Endothelial cell of umbilical vein (primary cell): ENCODE results near the gene HDHD2. TPM values are rescaled to one million over a fixed set of nuclear protein-coding genes. Genes with fewer than 3 reads are reported as not detected.

Experiments
- BruUV-seq: library from RNA; stranded (reverse); fragments of 400-500 nt; replicated peaks from 2 replicates; lab custom pipeline; 2021; lab: Mats Ljungman, UMichigan
- CTCF ChIA-PET: fragments of 300-600, 350-600 bp; sonication (Branson Sonifier 250); formaldehyde crosslinking; loops from one replicate; lab custom pipeline; 2021; ENCODE audit warnings: antibody characterized with exemption, inconsistent platforms; lab: Charles Lee
- POLR2A ChIA-PET: fragments of 300-600, 350-600 bp; sonication (Branson Sonifier 250); formaldehyde crosslinking; loops from one replicate; lab custom pipeline; 2021; ENCODE audit warnings: antibody characterized with exemption, inconsistent platforms; lab: Charles Lee
- DNase-seq: peaks from one replicate; pipeline ENCODE4 v3.0.0-alpha.2; 2011; ENCODE audit warnings: low read depth, low spot score
- FAIRE-seq: peaks from 2 replicates; lab custom pipeline; 2011; peaks lifted over from hg19 to GRCh38; lab: Jason Lieb, UNC
- H2AFZ ChIP-seq: 2 replicates; pipeline ENCODE4 v1.6.0; 2012; ENCODE audit warnings: low read depth, low read length, control low read depth, inconsistent platforms
- H3K27ac ChIP-seq: 2 replicates; pipeline ENCODE4 v1.5.1; 2011; ENCODE audit warnings: low read depth, mild to moderate bottlenecking, control low read depth, low read length, moderate library complexity; ENCODE audit not compliant: insufficient read depth
- H3K27me3 ChIP-seq, 2 experiments: 2 replicates each; pipeline versions ENCODE4 v1.6.0 to v1.6.1; 2011; ENCODE audit warnings: low read length in 2 of 2, mixed read lengths in 1 of 2; ENCODE audit not compliant: control insufficient read depth in 2 of 2, insufficient read depth in 2 of 2
- H3K36me3 ChIP-seq, 2 experiments: 2 replicates in 1 of 2; 3 replicates in 1 of 2; pipeline ENCODE4 v1.5.1; 2011; ENCODE audit warnings: low read length in 2 of 2, mild to moderate bottlenecking in 1 of 2, moderate library complexity in 1 of 2; ENCODE audit not compliant: control insufficient read depth in 2 of 2, insufficient read depth in 2 of 2; ENCODE audit errors: extremely low read depth in 1 of 2
- H3K4me1 ChIP-seq: 3 replicates; pipeline ENCODE4 v1.5.1; 2011; ENCODE audit warnings: mild to moderate bottlenecking, low read length; ENCODE audit not compliant: control insufficient read depth, insufficient read depth; ENCODE audit errors: extremely low read depth
- H3K4me2 ChIP-seq: 2 replicates; pipeline ENCODE4 v1.6.1; 2011; ENCODE audit warnings: low read length, control low read depth, mixed read lengths; ENCODE audit not compliant: insufficient read depth
- H3K4me3 ChIP-seq, 3 experiments: fragments of 200-600 bp in 1 of 3; sonication (generic), shearing (Covaris generic) in 1 of 3; replicated peaks in 1 of 3; 2 replicates each; pipeline ENCODE4 v1.5.1; 2011 to 2016; ENCODE audit warnings: control low read depth in 3 of 3, low read length in 3 of 3, mild to moderate bottlenecking in 2 of 3, inconsistent platforms in 1 of 3, low read depth in 1 of 3, moderate library complexity in 1 of 3; ENCODE audit not compliant: insufficient read depth in 1 of 3
- H3K79me2 ChIP-seq: 2 replicates; pipeline ENCODE4 v1.6.0; 2012; ENCODE audit warnings: low read length, inconsistent platforms; ENCODE audit not compliant: control insufficient read depth, insufficient read depth
- H3K9ac ChIP-seq: replicated peaks from 2 replicates; pipeline ENCODE3; 2011; ENCODE audit warnings: low read length, control low read depth; ENCODE audit not compliant: insufficient read depth; ENCODE audit errors: extremely low read depth
- H3K9me1 ChIP-seq: replicated peaks from 3 replicates; pipeline ENCODE4 v1.6.0; 2011; ENCODE audit warnings: mild to moderate bottlenecking, low read length; ENCODE audit not compliant: control insufficient read depth, insufficient read depth; ENCODE audit errors: extremely low read depth
- H3K9me3 ChIP-seq: replicated peaks from 2 replicates; pipeline ENCODE4 v1.5.1; 2012; ENCODE audit warnings: low read length, inconsistent platforms; ENCODE audit not compliant: control insufficient read depth, insufficient read depth
- H4K20me1 ChIP-seq: replicated peaks from 2 replicates; pipeline ENCODE3; 2011; ENCODE audit warnings: mild to moderate bottlenecking, low read length; ENCODE audit not compliant: control insufficient read depth, insufficient read depth; ENCODE audit errors: extremely low read depth
- EZH2 ChIP-seq: IDR thresholded peaks from 2 replicates; pipeline ENCODE4 v1.6.1; 2012; ENCODE audit warnings: borderline replicate concordance, low read depth, mild to moderate bottlenecking, moderate library complexity, low read length, inconsistent platforms; ENCODE audit not compliant: severe bottlenecking
- JUN ChIP-seq: IDR thresholded peaks from 2 replicates; pipeline ENCODE4 v1.6.1; 2011; ENCODE audit warnings: borderline replicate concordance, low read depth; ENCODE audit not compliant: insufficient read length, insufficient read depth
- MYC ChIP-seq: IDR thresholded peaks from one replicate; pipeline ENCODE4 v1.6.1; 2011; ENCODE audit warnings: mild to moderate bottlenecking, low read depth, low read length
- POLR2AphosphoS5 ChIP-seq: IDR thresholded peaks from 2 replicates; pipeline ENCODE4 v1.6.1; 2012; ENCODE audit warnings: low read depth, mild to moderate bottlenecking, control low read depth, low read length, moderate library complexity; ENCODE audit not compliant: insufficient read depth
- dilution Hi-C: fragments of 300-500 bp; cut with MboI; formaldehyde crosslinking; loops from one replicate; pipeline ENCODE4 v1.15.0; 2019; ENCODE audit warnings: low sequenced_read_pairs; ENCODE audit not compliant: extremely low pct_ligation_motif_present
- intact Hi-C: fragments of 100-400 bp; cut with micrococcal nuclease; formaldehyde crosslinking; loops from one replicate; pipeline ENCODE4 v1.10.0; 2022
- polyA plus RNA-seq, 4 experiments: library from polyadenylated mRNA; depleted of rRNA in 3 of 4; stranded (reverse) in 3 of 4; unstranded in 1 of 4; fragments of >200 nt; gene quantifications; 2 replicates each; pipeline versions ENCODE4 v1.2.1 to v1.2.3, GENCODE V29; 2011 to 2012; ENCODE audit warnings: missing spikeins in 1 of 4
- total RNA-seq: library from RNA; stranded (reverse); gene quantifications from 2 replicates; pipeline ENCODE4 v1.2.3, GENCODE V29; 2021
- TF ChIP-seq, protein P1 (sequence below), 2 donors: IDR thresholded peaks; 1 replicate in 1 of 2; 2 replicates in 1 of 2; pipeline ENCODE4 v1.5.1; 2011; ENCODE audit warnings: low read length in 2 of 2, mild to moderate bottlenecking in 2 of 2, moderate library complexity in 2 of 2, control low read depth in 1 of 2, inconsistent platforms in 1 of 2, low read depth in 1 of 2; ENCODE audit not compliant: insufficient read depth in 1 of 2; ENCODE audit errors: extremely low read depth in 1 of 2

HDHD2 gene
- total and polyA plus RNA-seq, 2 donors (not counting 3 experiments of a cell fraction or from before 2014, with no cell fraction given): 3.5 to 18.7 TPM

DNA sequence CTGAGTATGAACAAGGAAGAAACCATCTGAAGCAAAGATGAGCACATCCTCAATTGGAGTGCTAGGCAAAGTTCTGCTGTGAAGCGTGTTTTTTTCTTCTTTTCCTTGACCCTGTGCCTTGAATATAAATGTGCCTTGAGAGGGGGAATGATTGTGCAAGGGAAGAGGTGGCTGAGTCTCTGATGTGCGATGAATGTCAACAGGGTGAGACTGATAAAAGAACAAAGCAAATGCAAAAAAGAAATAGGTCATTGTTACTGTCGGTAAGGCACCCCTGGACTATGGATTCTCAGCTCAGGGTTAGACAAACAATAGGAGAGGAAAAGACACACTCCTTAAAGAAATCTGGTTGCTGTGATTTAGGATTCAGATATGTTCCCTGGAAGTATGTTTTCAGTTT lies 54.5 kb downstream of the HDHD2 start:
- H3K4me1 ChIP-seq: no peaks in the 10 kb centered on the region
- ChIA-PET POLR2A (no interaction called here), CTCF (interaction anchor here (2.8 kb wide), 1 partner anchor 109 kb away, joined by 22 read pairs; no protein-coding TSS in a partner anchor)
- intact Hi-C loops: no loop called here
- FAIRE-seq: no peak
- dilution Hi-C loops: no loop called here
- H2AFZ ChIP-seq: no peak overlapping the region
- H3K4me2 ChIP-seq: no peak overlapping the region
- H3K4me3 ChIP-seq: no peak overlapping the region
- H3K79me2 ChIP-seq: no peaks in the 10 kb centered on the region
- H3K36me3 ChIP-seq: no peaks in the 10 kb centered on the region
- no peak overlapping the region for H3K9ac ChIP-seq
- H3K9me1 ChIP-seq: no peaks in the 10 kb centered on the region
- H3K9me3 ChIP-seq: no peaks in the 10 kb centered on the region
- no TSS peak for BruUV-seq
- no peaks in the 10 kb centered on the region for H3K27me3 ChIP-seq
- TF ChIP-seq EZH2: no peak
- TF ChIP-seq POLR2AphosphoS5: no peak
- no peak for TF ChIP-seq JUN
- H3K27ac ChIP-seq: no peak overlapping the region
- no peak for DNase-seq
- H4K20me1 ChIP-seq: no peaks in the 10 kb centered on the region

DNA sequence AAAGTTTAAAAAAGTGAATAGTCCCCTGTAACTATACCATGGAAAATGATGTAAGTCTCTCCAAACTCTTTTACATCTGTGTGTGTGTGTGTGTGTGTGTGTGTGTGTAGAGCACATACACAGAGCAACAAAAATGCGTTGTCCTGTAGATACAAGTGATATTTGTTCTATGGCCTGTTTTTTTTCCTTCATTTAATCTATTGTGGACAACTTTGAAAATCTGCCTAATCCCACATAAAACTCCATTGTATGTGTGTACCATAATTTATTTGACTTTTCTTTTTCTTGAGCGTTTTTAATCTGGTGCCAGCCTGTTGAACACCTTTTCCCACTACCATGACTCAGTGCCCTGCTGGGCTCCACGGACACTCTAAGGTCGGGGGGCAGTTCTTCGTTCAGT lies 62.6 kb downstream of the HDHD2 start:
- dilution Hi-C loops: no loop called here
- POLR2A ChIA-PET: interaction anchor here (0.7 kb wide), 1 partner anchor 936 kb away, joined by 3 read pairs; no protein-coding TSS in a partner anchor

More for the DNA sequence above, 62.6 kb downstream of the HDHD2 start:
- H3K4me2 ChIP-seq: no peak overlapping the region
- no TSS peak for BruUV-seq
- no peak overlapping the region for H3K9ac ChIP-seq
- no peaks in the 10 kb centered on the region for H3K9me3 ChIP-seq
- FAIRE-seq (no peak), DNase-seq (no peak)
- no peak overlapping the region for H3K27ac ChIP-seq
- no peak overlapping the region for H3K4me3 ChIP-seq
- intact Hi-C loops: no loop called here
- H3K4me1 ChIP-seq: no peaks in the 10 kb centered on the region
- no peaks in the 10 kb centered on the region for H3K79me2 ChIP-seq
- H2AFZ ChIP-seq: no peak overlapping the region
- no peaks in the 10 kb centered on the region for H3K9me1 ChIP-seq
- no peaks in the 10 kb centered on the region for H3K27me3 ChIP-seq
- no peaks in the 10 kb centered on the region for H3K36me3 ChIP-seq
- TF ChIP-seq, protein P1, sequence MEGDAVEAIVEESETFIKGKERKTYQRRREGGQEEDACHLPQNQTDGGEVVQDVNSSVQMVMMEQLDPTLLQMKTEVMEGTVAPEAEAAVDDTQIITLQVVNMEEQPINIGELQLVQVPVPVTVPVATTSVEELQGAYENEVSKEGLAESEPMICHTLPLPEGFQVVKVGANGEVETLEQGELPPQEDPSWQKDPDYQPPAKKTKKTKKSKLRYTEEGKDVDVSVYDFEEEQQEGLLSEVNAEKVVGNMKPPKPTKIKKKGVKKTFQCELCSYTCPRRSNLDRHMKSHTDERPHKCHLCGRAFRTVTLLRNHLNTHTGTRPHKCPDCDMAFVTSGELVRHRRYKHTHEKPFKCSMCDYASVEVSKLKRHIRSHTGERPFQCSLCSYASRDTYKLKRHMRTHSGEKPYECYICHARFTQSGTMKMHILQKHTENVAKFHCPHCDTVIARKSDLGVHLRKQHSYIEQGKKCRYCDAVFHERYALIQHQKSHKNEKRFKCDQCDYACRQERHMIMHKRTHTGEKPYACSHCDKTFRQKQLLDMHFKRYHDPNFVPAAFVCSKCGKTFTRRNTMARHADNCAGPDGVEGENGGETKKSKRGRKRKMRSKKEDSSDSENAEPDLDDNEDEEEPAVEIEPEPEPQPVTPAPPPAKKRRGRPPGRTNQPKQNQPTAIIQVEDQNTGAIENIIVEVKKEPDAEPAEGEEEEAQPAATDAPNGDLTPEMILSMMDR (IDR thresholded peaks at IDR 0.05; ENCODE audit: extremely low read depth in 1 of 2, insufficient read depth in 1 of 2, low read depth in 1 of 2, low read length in 2 of 2): no peak
- TF ChIP-seq MYC (no peak), POLR2AphosphoS5 (no peak), EZH2 (no peak)
- CTCF ChIA-PET: no interaction called here
- H4K20me1 ChIP-seq: no peaks in the 10 kb centered on the region
